GM12878 (cell line): ENCODE measurements around the gene DDIT4. TPM values are rescaled to one million over a fixed set of nuclear protein-coding genes. Genes with fewer than 3 reads are reported as not detected.

Source experiments
- BACH1 ChIP-seq: fragments of 450-650 bp; IDR thresholded peaks from 2 replicates; pipeline ENCODE4 v1.6.1; 2017; ENCODE audit warnings: mild to moderate bottlenecking, borderline replicate concordance
- BCL11A ChIP-seq: IDR thresholded peaks from 2 replicates; pipeline ENCODE4 v1.6.1; 2011; ENCODE audit warnings: low read depth, low read length
- BHLHE40 ChIP-seq, 2 experiments: fragments of 450-650 bp in 1 of 2; IDR thresholded peaks; 2 replicates each; pipeline ENCODE4 v1.6.1; 2011 to 2017; ENCODE audit warnings: low read depth in 2 of 2, borderline replicate concordance in 1 of 2, improper control_type of control experiment in 1 of 2, low read length in 1 of 2, mild to moderate bottlenecking in 1 of 2
- CREB1 ChIP-seq: IDR thresholded peaks from 2 replicates; pipeline ENCODE4 v1.6.1; 2012; ENCODE audit warnings: low read depth, mild to moderate bottlenecking, inconsistent platforms
- CUX1 ChIP-seq: IDR thresholded peaks from 2 replicates; pipeline ENCODE4 v1.6.1; 2012; ENCODE audit warnings: improper control_type of control experiment, low read depth, low read length; ENCODE audit not compliant: insufficient replicate concordance
- FOS ChIP-seq: IDR thresholded peaks from 3 replicates; pipeline ENCODE4 v1.6.1; 2011; ENCODE audit warnings: borderline replicate concordance; ENCODE audit not compliant: insufficient read length; ENCODE audit errors: extremely low read depth
- HDAC6 ChIP-seq: fragments of 200-600 bp; sonication (generic); IDR thresholded peaks from one replicate; pipeline ENCODE4 v1.8.0; 2017; ENCODE audit warnings: antibody characterized with exemption; ENCODE audit not compliant: unreplicated experiment
- JUND ChIP-seq: IDR thresholded peaks from 2 replicates; pipeline ENCODE4 v1.6.1; 2012; ENCODE audit warnings: low read depth, mild to moderate bottlenecking, low read length, improper control_type of control experiment, moderate library complexity
- LARP7 ChIP-seq: fragments of 450-650 bp; IDR thresholded peaks from 2 replicates; pipeline ENCODE4 v1.6.1; 2017; ENCODE audit warnings: mild to moderate bottlenecking
- MXI1 ChIP-seq: fragments of 150-350 bp; IDR thresholded peaks from 2 replicates; pipeline ENCODE4 v1.6.1; 2011; ENCODE audit warnings: low read depth, mild to moderate bottlenecking, inconsistent platforms, low read length, improper control_type of control experiment
- NFXL1 ChIP-seq: fragments of 450-650 bp; IDR thresholded peaks from 2 replicates; pipeline ENCODE4 v1.6.1; 2017; ENCODE audit warnings: antibody characterized with exemption, mild to moderate bottlenecking, borderline replicate concordance
- NFYA ChIP-seq: IDR thresholded peaks from 2 replicates; pipeline ENCODE4 v1.6.1; 2011; ENCODE audit warnings: low read depth, mild to moderate bottlenecking, low read length, improper control_type of control experiment, borderline replicate concordance
- NR2C2 ChIP-seq: IDR thresholded peaks from 2 replicates; pipeline ENCODE4 v1.6.1; 2011; ENCODE audit warnings: borderline replicate concordance, low read depth; ENCODE audit not compliant: control insufficient read depth, insufficient read length
- PRDM15 ChIP-seq: fragments of 450-650 bp; formaldehyde crosslinking; IDR thresholded peaks from 2 replicates; pipeline ENCODE4 v1.4.0; 2020; ENCODE audit warnings: mild to moderate bottlenecking, moderate library complexity
- RBBP5 ChIP-seq: fragments of 200-600 bp; sonication (generic); conservative IDR thresholded peaks from 2 replicates; pipeline ENCODE4 v1.6.1; 2016
- SMAD5 ChIP-seq: IDR thresholded peaks from 2 replicates; pipeline ENCODE4 v1.6.1; 2016; ENCODE audit warnings: antibody characterized with exemption, low read depth
- SMARCA5 ChIP-seq: fragments of 450-650 bp; IDR thresholded peaks from 2 replicates; pipeline ENCODE4 v1.6.1; 2017; ENCODE audit warnings: mild to moderate bottlenecking
- SREBF2 ChIP-seq: IDR thresholded peaks from 2 replicates; pipeline ENCODE4 v1.6.1; 2012; ENCODE audit warnings: mild to moderate bottlenecking, low read length
- SUZ12 ChIP-seq: fragments of 200-600 bp; sonication (generic); IDR thresholded peaks from one replicate; pipeline ENCODE4 v1.6.1; 2018; ENCODE audit warnings: antibody characterized with exemption, mild to moderate bottlenecking; ENCODE audit not compliant: unreplicated experiment
- WRNIP1 ChIP-seq: IDR thresholded peaks from 2 replicates; pipeline ENCODE4 v1.6.1; 2011; ENCODE audit warnings: low read depth, low read length, improper control_type of control experiment, borderline replicate concordance
- ZBED1 ChIP-seq: IDR thresholded peaks from 2 replicates; pipeline ENCODE4 v1.6.1; 2016; ENCODE audit warnings: borderline replicate concordance
- ZNF217 ChIP-seq: fragments of 450-650 bp; IDR thresholded peaks from 2 replicates; pipeline ENCODE4 v1.6.1; 2017; ENCODE audit warnings: antibody characterized with exemption, mild to moderate bottlenecking
- ZNF384 ChIP-seq: IDR thresholded peaks from 2 replicates; pipeline ENCODE4 v1.6.1; 2012; ENCODE audit warnings: low read depth, mild to moderate bottlenecking, low read length, improper control_type of control experiment, borderline replicate concordance
- polyA plus RNA-seq, 11 experiments: library from polyadenylated mRNA; depleted of rRNA in 4 of 11; unstranded in 6 of 11; stranded (reverse) in 5 of 11; fragments of >200 nt; fragmentation: Nextera tagmentation in 4 of 11; fragmentation: Illumina TruSeq in 1 of 11; extraction: Ambion mirVana in 4 of 11; extraction: Trizol in 1 of 11; gene quantifications; 1 replicate in 1 of 11; 2 replicates in 10 of 11; pipeline versions ENCODE4 v1.2.1 to v1.2.3, GENCODE V29; 2011 to 2016; ENCODE audit warnings: inconsistent platforms in 2 of 11, missing spikeins in 2 of 11, low read depth in 1 of 11
- total RNA-seq, 4 experiments: library from RNA; depleted of rRNA in 3 of 4; stranded (reverse); fragments of >200 nt in 3 of 4; fragmentation: Illumina TruSeq in 1 of 4; extraction: Trizol in 1 of 4; gene quantifications; 2 replicates each; pipeline versions ENCODE4 v1.2.1 to v1.2.3, GENCODE V29; 2013 to 2021

DDIT4 gene
- total and polyA plus RNA-seq, 10 of the 15 experiments (the other 5 are each of a cell fraction or from before 2014, with no cell fraction given), result 2.1 to 277 (median 183) TPM

GRCh38 chr10:72319416-72320254, 45.9 kb downstream of the DDIT4 start (continued):
- no peak for TF ChIP-seq CUX1
- TF ChIP-seq JUND, result no peak
- TF ChIP-seq FOS, result no peak
- peak; percentile 79 for TF ChIP-seq HDAC6
- TF ChIP-seq SMARCA5, result peak; percentile 87
- TF ChIP-seq NR2C2, result no peak
- TF ChIP-seq CREB1, result peak; percentile 63
- TF ChIP-seq ZNF217, result peak; percentile 82; the same call in 1 of the 2 replicates
- no peak for TF ChIP-seq SUZ12
- no peak for TF ChIP-seq ZBED1
- peak; percentile 74 to 92 for TF ChIP-seq BHLHE40 (IDR thresholded peaks at IDR 0.05; ENCODE audit: borderline replicate concordance in 1 of 2, low read depth in 2 of 2, low read length in 1 of 2)
- TF ChIP-seq SMAD5, result no peak
- no peak for TF ChIP-seq NFXL1
- TF ChIP-seq ZNF384, result no peak
- TF ChIP-seq BACH1, result peak; percentile 91
- no peak for TF ChIP-seq NFYA
- TF ChIP-seq RBBP5, result no peak
- TF ChIP-seq MXI1, result peak; percentile 37; the same call in 1 of the 2 replicates
- no peak for TF ChIP-seq PRDM15 (CRISPR knock-in tag)
- 0 out of 2 replicates have a peak, but pooled peaks have one; percentile 3 for TF ChIP-seq BCL11A
- no peak for TF ChIP-seq WRNIP1
- peak; percentile 97; the same call in 1 of the 2 replicates for TF ChIP-seq LARP7
- TF ChIP-seq SREBF2, result no peak
